ENCODE measurements around the gene KLK5. TPM values are rescaled to one million over a fixed set of nuclear protein-coding genes. Genes with fewer than 3 reads are reported as not detected.

KLK5 gene
- total RNA-seq, 1 experiment from 2014 or later = not detected

GRCh38 chr19:50916069-50916468, 36.8 kb downstream of the KLK5 start:
- H2BK20ac ChIP-seq (ENCODE audit: low read depth, low read length, poor library complexity, severe bottlenecking) = no peak overlapping the region
- no peak overlapping the region for H2AK5ac ChIP-seq (ENCODE audit: insufficient read length, low read length)
- H2BK15ac ChIP-seq (ENCODE audit: low read depth, low read length) = no peak overlapping the region
- no peak overlapping the region for H2BK12ac ChIP-seq (ENCODE audit: insufficient read length, low read depth, low read length)
- H4K91ac ChIP-seq (ENCODE audit: insufficient read length, low read depth, low read length) = no peak overlapping the region
- peaks cover 21% of the 10 kb centered on the region; the same call in 1 of the 2 replicates for H3K27me3 ChIP-seq (ENCODE audit: insufficient read depth, low read length)
- no peaks in the 10 kb centered on the region for H3K4me1 ChIP-seq (ENCODE audit: insufficient read depth, low read length)
- Mint-ChIP-seq H3K27ac (no peak overlapping the region), H3K36me3 (ENCODE audit: insufficient read depth in 1 of 3, low read depth in 3 of 3) (no peaks in the 10 kb centered on the region), H3K4me1 (no peaks in the 10 kb centered on the region; a peak in 1 of 4 replicates), H3K27me3 (ENCODE audit: low read depth) (peaks cover 43% of the 10 kb centered on the region), H3K4me3 (no peak overlapping the region; a peak in 1 of 5 replicates), H3K9me3 (no peaks in the 10 kb centered on the region)
- H3K18ac ChIP-seq (ENCODE audit: insufficient read length, low read depth, low read length) = no peak overlapping the region
- H4K5ac ChIP-seq (ENCODE audit: insufficient read length, low read depth, low read length) = no peak overlapping the region
- no peak overlapping the region for H3K4ac ChIP-seq (ENCODE audit: low read depth, low read length)
- H3K9me3 ChIP-seq (ENCODE audit: control insufficient read depth, low read depth, low read length) = no peaks in the 10 kb centered on the region
- no peak overlapping the region for H3K9ac ChIP-seq (ENCODE audit: extremely low read depth, insufficient read length, low read length)
- no peaks in the 10 kb centered on the region for H4K20me1 ChIP-seq (ENCODE audit: control insufficient read depth, insufficient read depth, insufficient read length)
- H3K23me2 ChIP-seq (ENCODE audit: insufficient read length, low read depth, low read length, poor library complexity, severe bottlenecking) = no peaks in the 10 kb centered on the region
- H4K8ac ChIP-seq (replicated peaks; ENCODE audit: insufficient read length, low read depth, low read length) = no peak overlapping the region
- H2AFZ ChIP-seq (ENCODE audit: low read length) = no peak overlapping the region
- H2BK5ac ChIP-seq (ENCODE audit: insufficient read length, low read length) = no peak overlapping the region
- no peak overlapping the region for H3K27ac ChIP-seq (ENCODE audit: insufficient read length, low read depth, low read length)
- no peak overlapping the region for H3K23ac ChIP-seq (ENCODE audit: insufficient read length, low read depth, low read length)
- no peak overlapping the region for H2BK120ac ChIP-seq (ENCODE audit: low read depth, low read length, poor library complexity, severe bottlenecking)
- no peaks in the 10 kb centered on the region for H3K79me2 ChIP-seq (ENCODE audit: insufficient read depth, low read length)
- DNase-seq = no peak
- H3K14ac ChIP-seq (ENCODE audit: insufficient read depth, low read length) = no peak overlapping the region
- no peaks in the 10 kb centered on the region for H3K79me1 ChIP-seq (ENCODE audit: insufficient read depth, low read depth, low read length, poor library complexity, severe bottlenecking)
- no peak overlapping the region for H3T11ph ChIP-seq (ENCODE audit: low read length)
- WGBS (ENCODE audit: extremely low coverage, insufficient read length, low lambda C conversion rate) = no CpG with 5 or more reads among the region's 2 CpGs
- H3K4me2 ChIP-seq (ENCODE audit: insufficient read depth, insufficient read length, low read length) = no peak overlapping the region
- no peak for TF ChIP-seq CTCF (conservative IDR thresholded peaks at IDR 0.05)
- H3K56ac ChIP-seq (ENCODE audit: insufficient read length, low read depth, low read length) = no peak overlapping the region

Data from H9 (cell line).